Left cardiac atrium (tissue), 4 donors: ENCODE results near the gene ACTN1. TPM values are rescaled to one million over a fixed set of nuclear protein-coding genes. Genes with fewer than 3 reads are reported as not detected.

ENCODE experiments used
- ATAC-seq, 2 donors: fragments of 200-7000 bp; cut with Tn5 transposase; one replicate each; pipeline ENCODE4 v1.9.1; 2020; ENCODE audit warnings: mild to moderate bottlenecking in 2 of 2, moderate library complexity in 2 of 2
- DNase-seq: peaks from one replicate; pipeline ENCODE4 v3.0.0-alpha.2; 2020
- intact Hi-C, 2 donors: fragments of 100-400 bp; cut with DNase I; formaldehyde crosslinking; loops; one replicate each; pipeline versions ENCODE4 v1.14.1 to v1.15.1; 2022 to 2023
- total RNA-seq, 2 donors: library from RNA; stranded (reverse); fragmentation: NEBNext Ultra II Directional; extraction: Animal tissue kit (Norgen Biotek cat#: 25700); gene quantifications; one replicate each; pipeline ENCODE4 v1.2.1, GENCODE V29; 2021
- donor health status: DM: no; HTN: yes; CAD: no.
- donor health status: DM: no; HTN: yes; CAD: no; lungs with severe emphysema.
- donor health status: DM: yes; HTN: yes; CAD: no.
- donor health status: Dilated cardiomyopathy.

Gene ACTN1
- total RNA-seq, 2 donors from 2014 or later = 160 to 319 TPM

DNA sequence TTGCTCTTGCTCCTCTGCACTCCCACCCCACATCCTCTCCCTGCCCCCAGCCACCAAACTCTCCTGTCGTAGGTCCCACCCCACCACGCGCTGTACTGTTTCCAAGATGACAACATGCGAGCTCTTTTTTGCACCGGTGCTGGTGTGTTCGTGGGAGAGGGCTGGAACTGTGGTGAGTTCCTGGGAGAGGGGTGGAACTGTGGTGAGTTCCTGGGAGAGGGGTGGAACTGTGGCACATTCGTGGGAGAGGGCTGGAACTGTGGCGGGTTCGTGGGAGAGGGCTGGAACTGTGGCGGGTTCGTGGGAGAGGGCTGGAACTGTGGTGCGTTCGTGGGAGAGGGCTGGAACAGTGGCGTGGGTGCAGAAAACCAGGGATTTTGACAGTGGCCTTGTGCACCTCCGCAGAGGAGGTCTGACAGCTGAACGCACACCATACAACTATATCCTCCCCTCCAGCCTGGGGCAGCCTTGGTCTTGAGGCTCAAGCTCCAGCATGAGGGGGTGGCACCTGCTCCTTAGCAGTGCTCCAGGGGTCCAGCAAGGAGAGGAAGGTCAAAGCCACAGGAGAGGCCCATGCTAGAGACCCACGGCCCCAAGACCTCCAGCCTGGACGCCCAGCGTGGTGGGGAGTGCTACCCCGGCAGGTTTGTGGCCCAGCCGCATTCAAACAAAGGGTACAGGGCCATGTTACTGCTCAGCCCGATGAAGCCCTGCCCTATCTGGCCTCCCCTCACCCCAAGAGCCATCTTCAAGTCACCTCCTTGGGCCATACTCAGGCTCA, 50.1 kb downstream of the ACTN1 start:
- ATAC-seq (no peak), DNase-seq (no peak)
- intact Hi-C loops = no loop called here

DNA sequence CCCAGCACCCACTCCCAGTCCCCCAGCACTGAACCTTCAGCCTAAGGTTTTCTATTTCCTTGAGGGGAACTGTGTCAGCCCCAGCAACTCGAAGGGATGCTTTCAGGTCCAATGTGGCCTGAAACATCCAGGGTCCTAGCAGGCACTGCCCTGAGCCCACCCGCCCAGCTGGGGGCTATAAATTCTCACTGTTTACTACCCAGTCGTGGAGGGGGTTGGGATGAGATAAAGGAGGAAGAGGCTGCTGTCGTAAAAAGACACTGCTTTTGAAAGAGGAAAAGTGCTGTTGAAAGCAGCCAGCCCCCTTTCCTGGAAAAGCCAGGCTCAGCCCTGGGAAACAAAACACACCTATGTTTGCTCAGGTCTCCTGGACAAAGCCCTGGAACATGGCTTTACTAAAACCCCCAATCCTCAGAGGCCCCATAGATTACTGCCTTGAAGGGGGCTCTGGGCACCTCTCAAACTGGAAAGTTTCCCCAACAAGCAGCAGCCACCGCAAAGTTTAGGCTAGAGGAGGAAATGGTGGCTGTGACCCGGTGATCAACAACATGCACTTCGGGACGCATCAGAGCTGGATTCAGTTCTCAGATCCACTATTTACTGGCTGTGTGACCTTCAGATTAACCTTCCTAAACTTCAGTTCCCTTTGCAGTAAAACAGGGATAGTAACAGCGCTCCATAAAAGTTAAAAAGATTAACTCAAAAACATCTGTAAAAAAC, 51.0 kb downstream of the ACTN1 start:
- DNase-seq (no peak), ATAC-seq (no peak)
- intact Hi-C loops = no loop called here

DNA sequence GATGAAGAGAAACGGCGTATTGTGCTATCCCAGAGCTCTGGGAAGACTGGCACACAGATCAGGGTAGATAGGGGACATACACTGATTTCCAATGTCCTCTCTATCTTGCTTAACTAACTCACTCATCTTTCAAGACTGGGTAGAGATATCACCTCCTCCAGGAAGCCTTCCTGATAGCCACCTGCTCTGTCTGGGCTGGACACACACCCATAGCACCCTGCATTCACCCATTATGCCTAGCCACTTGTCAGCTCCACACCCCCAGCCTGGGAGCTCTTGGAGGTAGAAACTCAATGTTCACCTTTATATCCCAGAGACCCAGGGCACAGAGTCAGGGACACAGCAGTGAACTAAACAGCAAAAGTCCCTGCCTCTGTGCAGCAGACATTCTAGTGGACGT, 52.0 kb downstream of the ACTN1 start:
- ATAC-seq (no peak), DNase-seq (no peak)
- intact Hi-C loops = no loop called here

DNA sequence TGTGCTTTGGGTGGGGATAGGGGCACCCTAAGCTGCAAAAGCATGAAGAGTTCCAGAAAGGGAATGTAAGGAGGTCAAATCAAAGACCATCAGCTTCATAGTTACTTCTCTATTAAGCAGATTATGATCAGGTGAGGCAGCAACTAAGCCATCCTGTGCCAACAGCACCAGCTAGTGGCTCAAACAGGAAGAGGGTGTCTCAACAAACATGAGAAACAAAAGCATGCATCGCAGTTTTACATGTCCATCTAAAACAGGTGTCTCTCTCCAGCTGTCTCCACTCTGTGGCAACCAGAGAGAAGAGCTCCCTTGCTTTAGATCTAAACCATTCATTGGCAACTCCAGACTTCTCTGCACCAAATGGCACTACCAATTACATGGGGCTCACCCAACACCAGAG, 52.9 kb downstream of the ACTN1 start:
- intact Hi-C loops = no loop called here
- ATAC-seq = no peak

DNA sequence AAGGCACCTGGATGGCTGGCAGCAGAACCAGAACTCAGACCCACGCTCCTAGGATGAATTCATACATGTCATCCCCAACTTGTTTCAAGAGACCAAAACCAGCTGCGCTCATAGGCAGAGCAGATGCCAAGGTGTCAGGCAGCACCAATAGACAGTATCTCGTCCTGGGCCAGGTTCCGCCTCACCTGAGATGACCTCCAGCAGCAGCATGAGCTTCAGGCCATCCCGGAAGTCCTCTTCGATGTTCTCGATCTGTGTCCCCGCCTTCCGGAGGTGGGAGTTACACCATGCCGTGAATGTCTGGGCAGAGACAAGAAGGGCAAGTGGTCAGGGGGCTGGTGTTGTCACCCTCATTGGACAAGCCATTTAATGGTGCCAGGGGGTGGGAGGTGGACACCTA, 53.7 kb downstream of the ACTN1 start:
- intact Hi-C loops = no loop called here
- no peak for ATAC-seq
- no peak for DNase-seq

More for the DNA sequence above, 52.9 kb downstream of the ACTN1 start:
- DNase-seq = no peak

DNA sequence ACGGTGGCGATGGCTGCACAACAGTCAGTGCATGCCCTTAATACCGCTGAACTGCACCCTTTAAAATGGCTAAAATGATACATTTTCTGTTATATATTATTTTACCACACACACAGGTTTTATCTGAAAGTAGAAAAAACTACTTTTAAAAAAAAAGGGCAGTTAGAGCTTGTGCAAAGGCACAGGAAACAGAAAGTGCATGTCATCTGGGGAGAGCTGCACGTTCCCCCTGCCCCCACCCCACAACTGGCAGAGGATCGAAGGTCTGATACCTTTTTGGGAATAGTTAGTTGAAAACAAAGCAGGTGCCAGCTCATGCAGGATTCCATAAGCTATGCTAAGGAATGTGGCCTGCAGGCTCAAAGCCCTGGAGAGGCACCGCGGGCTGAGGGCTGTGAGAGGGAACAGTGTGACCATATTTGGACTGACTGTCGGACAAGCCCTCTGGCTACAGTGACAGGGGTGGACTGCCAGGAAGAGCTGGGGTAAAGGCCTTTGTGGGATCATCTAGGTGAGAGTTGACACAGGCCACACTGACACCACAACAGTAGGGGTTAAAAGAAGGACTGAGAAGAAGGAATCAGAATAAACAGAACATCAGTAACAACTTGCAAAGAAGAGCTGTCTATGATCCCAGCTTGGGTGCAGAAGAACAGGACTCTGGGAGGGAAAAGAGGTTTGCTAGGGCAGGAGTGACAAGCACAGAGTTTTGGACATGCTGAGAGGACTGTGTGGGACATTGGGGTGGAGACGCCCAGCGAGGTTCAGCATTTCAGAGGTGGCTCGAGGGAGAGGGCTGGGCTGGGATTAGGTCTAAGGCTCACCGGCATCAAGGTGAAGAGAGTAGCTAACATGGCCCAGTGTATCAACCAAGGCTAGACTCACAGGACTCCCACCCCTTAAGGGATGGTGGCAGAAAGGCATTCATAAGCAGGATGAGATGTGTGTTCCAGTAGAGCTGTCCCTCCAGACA, 54.6 kb downstream of the ACTN1 start:
- DNase-seq = no peak
- ATAC-seq = peak; percentile 62 to 84
- intact Hi-C loops = no loop called here

DNA sequence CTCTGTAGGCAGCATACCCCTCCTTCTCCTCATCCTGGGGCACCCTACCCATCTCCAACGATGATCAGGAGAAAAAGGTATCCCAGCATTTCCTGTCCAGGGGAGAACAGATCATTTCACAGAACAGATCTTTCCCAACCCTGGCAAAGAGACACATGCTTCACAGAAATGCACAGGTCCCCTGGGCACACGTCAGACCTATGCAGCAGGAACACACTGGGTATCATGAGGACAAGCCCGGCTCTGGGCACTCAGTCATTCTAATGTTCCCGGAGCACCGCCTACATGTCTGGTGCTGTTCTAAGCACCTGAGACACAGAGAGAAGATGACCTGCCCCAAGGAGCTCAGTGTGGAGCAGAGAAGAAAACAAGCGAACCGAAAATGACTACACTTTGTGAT, 56.2 kb downstream of the ACTN1 start:
- DNase-seq (no peak), ATAC-seq (peak in 1 of 2 donors; percentile 31)
- intact Hi-C loops = no loop called here

DNA sequence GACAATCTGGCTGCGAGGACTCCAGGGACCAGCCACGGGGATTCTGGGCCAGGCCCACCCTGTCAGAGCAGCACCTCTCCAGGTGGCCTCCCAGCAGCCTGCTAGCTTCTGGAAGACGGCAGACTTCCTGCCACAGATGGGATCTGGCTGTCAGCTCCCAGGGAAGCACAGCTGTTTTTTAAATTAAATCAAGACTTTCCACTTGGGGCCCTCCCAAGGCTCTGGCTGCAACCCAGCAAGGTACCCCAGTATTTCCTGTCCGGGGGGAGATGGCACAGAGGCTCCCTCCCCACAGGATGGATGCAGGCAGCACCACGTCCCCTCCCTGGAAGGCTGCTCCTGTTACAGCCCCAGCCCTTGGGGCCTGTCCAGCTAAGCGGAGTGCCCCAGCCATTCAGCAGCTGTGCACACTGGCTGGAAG, 56.9 kb downstream of the ACTN1 start:
- peak; percentile 21 to 31 for ATAC-seq
- DNase-seq = no peak
- intact Hi-C loops = no loop called here

DNA sequence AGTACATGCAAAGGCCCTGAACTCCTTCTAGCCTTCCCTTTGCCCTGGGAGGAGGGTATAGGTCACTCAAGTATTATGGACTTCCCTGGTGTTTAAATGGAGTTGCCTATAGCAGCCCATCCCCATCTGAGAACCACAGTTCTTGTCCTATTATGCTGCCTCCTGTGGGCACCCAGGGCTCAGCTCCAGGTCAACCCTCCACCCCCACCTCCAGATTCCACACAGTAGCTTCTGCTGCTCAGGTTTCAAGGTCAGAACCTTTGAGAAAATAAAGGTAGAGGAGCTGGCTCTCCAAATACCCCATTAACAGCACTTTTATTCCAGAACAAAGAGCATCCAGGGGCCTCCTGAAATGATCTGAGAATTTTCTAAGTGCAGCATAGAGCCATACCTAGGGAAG, 57.4 kb downstream of the ACTN1 start:
- intact Hi-C loops = no loop called here
- DNase-seq = no peak
- ATAC-seq = no peak

DNA sequence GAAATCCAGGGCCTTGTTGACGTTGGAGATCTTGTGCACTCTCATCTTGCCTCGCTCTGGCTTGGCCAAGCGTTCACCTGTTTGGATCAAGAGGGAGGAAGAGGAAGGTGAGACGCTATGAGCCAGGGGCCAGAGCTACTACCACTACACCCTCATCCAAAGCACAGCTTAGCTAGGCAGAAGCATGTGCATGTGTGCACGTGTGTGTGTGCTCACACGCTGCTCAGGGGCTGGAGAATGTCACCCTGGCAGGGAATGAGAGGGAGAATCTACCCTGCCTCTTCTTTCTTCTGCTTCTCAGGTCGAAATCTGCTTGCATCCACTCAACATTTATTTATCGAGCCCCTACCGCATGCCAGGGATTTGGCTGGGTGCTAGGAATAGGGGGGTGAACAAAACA, 58.1 kb downstream of the ACTN1 start:
- no peak for DNase-seq
- ATAC-seq = no peak
- intact Hi-C loops = no loop called here

DNA sequence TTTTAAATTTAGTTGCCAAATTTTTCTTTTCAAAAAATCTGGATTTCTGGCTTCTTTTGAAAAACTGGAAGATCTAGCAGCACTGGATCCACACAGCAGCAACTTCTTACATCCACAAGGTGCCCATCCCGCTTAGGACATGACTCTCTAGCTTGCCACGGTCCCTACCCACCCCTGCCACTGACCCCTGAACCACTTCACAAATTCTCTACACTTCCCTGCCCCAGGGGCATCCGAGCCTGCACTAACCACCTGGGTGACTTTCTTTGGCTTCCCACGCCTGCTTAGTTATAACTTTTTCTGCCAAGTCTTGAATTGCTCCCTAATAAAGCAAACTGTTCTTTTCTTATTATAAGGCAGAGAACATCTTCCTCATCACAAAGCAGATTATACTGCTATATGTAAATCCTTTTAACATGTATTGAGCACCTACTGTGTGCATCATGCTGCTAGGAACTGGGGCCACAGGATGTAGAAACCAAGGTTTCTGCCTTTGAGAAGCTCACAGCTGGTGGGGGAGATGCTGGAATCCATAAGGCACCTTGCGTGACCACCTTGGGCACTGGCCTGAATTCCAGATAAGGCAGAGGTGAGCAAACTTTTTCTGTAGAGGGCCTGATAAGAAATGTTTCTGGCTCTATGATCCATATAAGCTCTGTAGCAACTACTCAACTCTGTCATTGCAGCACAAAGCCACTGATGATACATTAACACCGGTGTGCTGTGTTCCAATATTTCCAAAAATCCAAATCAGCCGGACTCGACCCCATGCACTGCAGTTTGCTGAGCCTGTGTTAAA, 59.8 kb downstream of the ACTN1 start:
- intact Hi-C loops = loop anchor here in 1 of 2 donors (10.0 kb wide), 2 partner anchors 55 to 175 kb away; partner anchors contain the start of gene ACTN1
- ATAC-seq = no peak
- no peak for DNase-seq

DNA sequence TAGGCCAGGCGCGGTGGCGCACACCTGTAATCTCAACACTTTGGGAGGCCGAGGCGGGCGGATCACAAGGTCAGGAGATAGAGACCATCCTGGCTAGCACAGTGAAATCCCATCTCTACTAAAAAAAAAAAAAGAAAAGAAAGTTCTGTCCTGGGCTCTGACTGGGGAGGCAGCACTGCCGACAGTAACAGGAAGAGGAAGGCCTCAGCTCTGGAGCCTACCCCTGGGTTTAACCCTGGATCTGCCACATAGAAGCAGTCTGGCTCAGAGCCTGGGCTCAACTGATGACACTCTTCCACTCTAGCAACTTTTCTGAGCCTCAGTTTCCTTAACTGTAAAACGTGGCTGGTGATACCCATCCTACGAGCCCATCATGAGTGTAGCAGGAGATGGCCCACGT, 60.5 kb downstream of the ACTN1 start:
- intact Hi-C loops = loop anchor here in 1 of 2 donors (10.0 kb wide), 2 partner anchors 56 to 176 kb away; partner anchors contain the start of gene ACTN1
- ATAC-seq (no peak), DNase-seq (no peak)

DNA sequence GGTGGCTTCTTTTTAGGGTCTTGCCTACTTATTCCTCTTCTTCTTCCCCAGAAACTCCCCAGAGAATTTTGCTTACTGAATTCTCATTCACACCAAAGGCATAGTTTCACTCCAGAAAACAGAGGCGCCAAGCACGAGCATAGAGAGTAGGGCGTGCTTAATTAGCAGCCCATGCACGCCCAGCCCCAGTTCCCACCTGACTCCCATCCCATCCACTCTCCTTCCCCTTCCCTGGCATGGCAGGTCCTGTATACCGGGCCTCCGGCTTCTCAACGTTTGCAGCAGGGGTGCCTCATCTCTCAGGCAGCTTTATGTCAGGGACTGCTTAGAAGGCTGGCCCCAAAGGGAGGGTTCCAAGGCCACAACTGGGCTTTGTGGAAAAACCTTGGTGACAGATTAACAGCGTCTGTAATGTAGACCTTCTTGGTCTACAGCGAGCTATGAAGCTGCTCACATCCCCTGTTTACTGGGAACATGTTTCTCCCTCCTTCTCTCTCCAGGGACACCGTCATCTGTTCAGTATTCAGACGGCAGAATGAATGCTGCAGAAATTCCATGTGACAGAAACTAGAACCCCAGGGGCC, 62.7 kb downstream of the ACTN1 start:
- ATAC-seq (no peak), DNase-seq (no peak)
- intact Hi-C loops = loop anchor here in 1 of 2 donors (10.0 kb wide), 2 partner anchors 58 to 178 kb away; partner anchors contain the start of gene ACTN1

DNA sequence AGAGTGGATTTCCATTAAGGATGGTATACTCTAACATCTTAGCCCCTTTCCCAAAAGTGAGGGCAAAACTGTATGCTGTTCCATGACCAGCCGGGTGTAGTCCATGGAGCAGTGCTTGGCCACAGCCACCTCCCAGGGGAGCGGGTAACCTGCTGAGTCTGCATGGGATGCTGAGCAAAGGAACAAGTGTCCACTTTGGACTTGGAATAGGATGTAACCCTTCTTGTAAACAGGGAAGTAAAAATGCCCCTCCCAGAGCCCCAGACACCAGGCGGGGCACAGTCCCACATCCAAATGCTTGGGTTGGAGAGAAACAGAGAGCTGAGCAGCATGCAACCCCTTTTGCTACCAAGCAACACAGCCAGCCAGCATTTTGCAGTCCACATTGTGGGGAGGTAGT, 65.6 kb downstream of the ACTN1 start:
- ATAC-seq = no peak
- intact Hi-C loops = loop anchor here (5.0 to 10.0 kb wide), 5 partner anchors 61 to 181 kb away; partner anchors contain the start of gene ACTN1 (in 2 of the 2)
- no peak for DNase-seq

DNA sequence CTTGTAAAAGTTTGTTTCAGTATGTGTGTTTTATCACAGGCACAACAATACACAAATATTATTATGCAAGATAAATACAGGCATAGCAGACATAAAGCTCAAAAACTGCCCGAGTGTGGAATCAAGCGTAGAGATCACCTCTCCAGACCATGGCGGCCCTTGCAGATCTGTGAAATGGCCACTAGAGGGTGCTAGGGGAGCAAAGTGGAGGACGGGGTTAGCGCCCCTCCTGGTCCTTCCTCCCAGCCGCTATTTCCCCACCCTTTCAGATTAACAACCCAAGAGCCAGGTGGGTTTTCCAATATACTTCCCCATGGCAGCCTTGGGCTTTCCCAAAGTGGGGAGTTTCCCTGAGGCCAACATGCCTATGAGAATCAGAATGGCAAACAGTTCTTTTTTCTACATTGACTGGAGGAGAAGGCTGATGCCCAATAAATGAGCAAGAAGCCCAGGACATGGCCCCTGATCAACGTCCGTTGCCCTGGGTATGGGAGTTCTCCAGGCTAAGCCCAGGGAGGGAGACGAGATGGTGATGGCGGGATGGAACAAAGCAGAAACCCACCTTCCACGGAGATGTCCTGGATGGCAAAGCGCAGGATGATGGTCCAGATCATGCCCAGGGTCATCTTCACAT, 67.4 kb downstream of the ACTN1 start:
- DNase-seq (peak; percentile 71), ATAC-seq (peak; percentile 83 to 94)
- intact Hi-C loops = loop anchor here (5.0 to 10.0 kb wide), 5 partner anchors 63 to 183 kb away; partner anchors contain the start of gene ACTN1 (in 2 of the 2)

DNA sequence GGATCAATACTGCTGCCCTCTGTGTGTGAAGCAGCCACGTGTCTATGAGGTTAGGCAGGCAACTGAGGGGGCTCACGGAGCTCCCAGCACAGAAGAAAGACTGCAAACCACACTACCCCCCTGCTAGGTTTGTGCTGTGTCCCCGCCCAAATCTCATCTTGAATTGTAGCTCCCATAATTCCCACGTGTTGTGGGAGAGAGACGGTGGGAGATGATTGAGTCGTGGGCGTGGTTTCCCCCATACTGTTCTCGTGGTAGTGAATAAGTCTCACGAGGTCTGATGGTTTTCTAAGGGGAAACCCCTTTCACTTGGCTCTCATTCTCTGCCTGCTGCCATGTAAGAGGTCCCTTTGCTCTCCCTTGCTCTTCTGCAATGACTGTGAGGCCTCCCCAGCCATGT, 68.6 kb downstream of the ACTN1 start:
- no peak for DNase-seq
- intact Hi-C loops = loop anchor here (5.0 to 10.0 kb wide), 5 partner anchors 64 to 184 kb away; partner anchors contain the start of gene ACTN1 (in 2 of the 2)

DNA sequence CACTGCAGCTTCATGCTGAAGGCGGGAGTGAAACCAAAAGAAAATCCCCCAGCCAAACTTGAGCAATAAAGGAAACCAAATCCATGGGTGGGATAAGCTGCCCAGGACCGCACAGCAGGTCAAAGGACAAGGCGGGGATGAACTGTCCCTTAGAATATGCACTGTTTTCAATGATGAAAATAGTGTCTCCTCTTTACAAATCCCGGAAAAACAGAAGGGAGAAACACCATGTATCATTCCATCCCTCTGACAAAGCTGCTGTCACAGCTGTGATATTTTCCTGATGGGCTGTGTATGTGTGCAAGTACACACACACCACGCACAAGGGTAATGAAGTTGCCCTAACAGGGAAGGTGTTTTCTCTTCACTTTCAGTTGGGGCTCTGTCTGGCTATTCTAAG, 70.3 kb downstream of the ACTN1 start:
- ATAC-seq = no peak
- intact Hi-C loops = loop anchor here in 1 of 2 donors (5.0 kb wide), 1 partner anchor 193 kb away; no protein-coding TSS in a partner anchor
- no peak for DNase-seq

More for the DNA sequence above, 68.6 kb downstream of the ACTN1 start:
- ATAC-seq = no peak
